GM18517 (cell line): ENCODE data around the gene BMERB1.

ENCODE experiments used
- ATAC-seq: cut with Tn5 transposase; IDR thresholded peaks from one replicate; pipeline ENCODE4 v1.9.1; 2021; ENCODE audit warnings: mild to moderate bottlenecking, moderate library complexity; ENCODE audit not compliant: unreplicated experiment

The BMERB1 gene

GRCh38 chr16:15493466-15494180 is 59.2 kb downstream of the BMERB1 start:
- ATAC-seq, result no peak

- no peak for ATAC-seq
Measured at GRCh38 chr16:15494236-15494635, 59.8 kb downstream of the BMERB1 start.

- no peak for ATAC-seq
Measured at GRCh38 chr16:15495898-15496297, 61.5 kb downstream of the BMERB1 start.

GRCh38 chr16:15498427-15499175 is 64.2 kb downstream of the BMERB1 start:
- ATAC-seq, result no peak

GRCh38 chr16:15502041-15502725 is 67.8 kb downstream of the BMERB1 start:
- no peak for ATAC-seq

- no peak for ATAC-seq
Measured at GRCh38 chr16:15506441-15506840, 72.1 kb downstream of the BMERB1 start.

GRCh38 chr16:15507301-15507958 is 73.0 kb downstream of the BMERB1 start:
- no peak for ATAC-seq

GRCh38 chr16:15507959-15508627 is 73.7 kb downstream of the BMERB1 start:
- ATAC-seq, result no peak

GRCh38 chr16:15509051-15509592 is 74.7 kb downstream of the BMERB1 start:
- ATAC-seq, result no peak

GRCh38 chr16:15509593-15510535 is 75.5 kb downstream of the BMERB1 start:
- ATAC-seq, result no peak

GRCh38 chr16:15510992-15511391 is 76.6 kb downstream of the BMERB1 start:
- no peak for ATAC-seq

- no peak for ATAC-seq
Measured at GRCh38 chr16:15511759-15512487, 77.5 kb downstream of the BMERB1 start.

GRCh38 chr16:15513156-15513555 is 78.8 kb downstream of the BMERB1 start:
- ATAC-seq, result no peak

GRCh38 chr16:15515992-15516391 is 81.6 kb downstream of the BMERB1 start:
- ATAC-seq, result no peak

- ATAC-seq, result no peak
Measured at GRCh38 chr16:15516609-15517008, 82.2 kb downstream of the BMERB1 start.

GRCh38 chr16:15517743-15518377 is 83.5 kb downstream of the BMERB1 start:
- ATAC-seq, result no peak

GRCh38 chr16:15518381-15519351 is 84.3 kb downstream of the BMERB1 start:
- no peak for ATAC-seq
